HG03378 (cell line): ENCODE measurements around the gene GLP2R.

Source experiments
- ATAC-seq: cut with Tn5 transposase; IDR thresholded peaks from one replicate; pipeline ENCODE4 v1.9.1; 2021; ENCODE audit warnings: mild to moderate bottlenecking, moderate library complexity; ENCODE audit not compliant: unreplicated experiment

The GLP2R gene

DNA sequence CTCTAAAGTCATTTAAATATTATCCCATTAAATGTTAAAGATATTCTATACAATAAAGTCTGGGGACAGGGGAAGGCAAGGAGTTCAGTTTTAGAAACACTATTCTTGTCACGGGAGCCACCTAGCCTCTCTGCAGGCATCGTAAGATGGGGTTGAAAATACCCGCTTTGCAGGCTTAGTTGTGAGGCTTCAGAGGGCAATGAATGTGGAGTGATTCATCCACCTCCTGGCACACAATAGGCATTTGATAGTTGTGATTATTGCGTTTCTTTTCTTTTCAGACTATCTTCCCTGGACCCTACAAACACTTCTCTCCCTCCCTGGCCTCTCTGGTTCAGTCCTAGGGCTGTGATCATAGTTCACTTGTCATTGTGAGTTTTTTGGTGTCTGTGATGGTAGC lies 19.6 kb downstream of the GLP2R start:
- ATAC-seq = no peak

DNA sequence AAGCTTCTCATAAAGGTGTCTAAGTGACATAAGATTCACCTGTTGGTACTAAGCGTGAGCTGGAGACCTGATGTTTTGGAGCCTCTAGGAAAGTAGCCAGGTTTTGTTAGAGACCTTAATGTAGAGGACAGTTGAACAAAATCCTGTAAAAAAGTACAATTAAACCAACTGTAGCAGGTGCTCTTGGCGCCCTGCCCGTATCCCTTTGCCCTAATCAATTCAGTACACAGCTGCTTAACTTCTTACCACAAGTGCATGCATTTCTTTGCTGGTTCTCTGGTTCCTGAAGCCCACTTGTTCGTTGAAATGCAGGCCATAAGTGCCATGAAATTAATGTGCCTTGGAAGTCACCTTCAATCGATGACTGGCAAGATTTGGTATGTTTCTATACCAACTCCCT lies 24.4 kb downstream of the GLP2R start:
- ATAC-seq = no peak

DNA sequence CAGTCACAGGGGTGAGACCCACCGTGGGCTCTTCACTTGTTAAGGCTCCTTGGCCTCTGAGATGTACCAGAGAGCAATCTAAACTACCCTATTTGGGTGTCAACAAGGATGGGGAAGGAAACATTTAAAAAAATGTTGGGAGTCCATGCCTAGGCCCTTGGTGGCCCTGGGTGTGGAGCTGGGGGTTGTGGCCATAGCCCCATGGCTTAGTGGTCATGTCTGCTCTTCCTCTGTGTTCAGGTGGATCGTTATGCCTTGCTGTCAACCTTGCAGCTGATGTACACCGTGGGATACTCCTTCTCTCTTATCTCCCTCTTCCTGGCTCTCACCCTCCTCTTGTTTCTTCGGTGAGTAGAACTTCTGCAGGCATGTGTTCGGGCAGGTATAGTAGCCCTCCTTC lies 28.5 kb downstream of the GLP2R start:
- no peak for ATAC-seq

DNA sequence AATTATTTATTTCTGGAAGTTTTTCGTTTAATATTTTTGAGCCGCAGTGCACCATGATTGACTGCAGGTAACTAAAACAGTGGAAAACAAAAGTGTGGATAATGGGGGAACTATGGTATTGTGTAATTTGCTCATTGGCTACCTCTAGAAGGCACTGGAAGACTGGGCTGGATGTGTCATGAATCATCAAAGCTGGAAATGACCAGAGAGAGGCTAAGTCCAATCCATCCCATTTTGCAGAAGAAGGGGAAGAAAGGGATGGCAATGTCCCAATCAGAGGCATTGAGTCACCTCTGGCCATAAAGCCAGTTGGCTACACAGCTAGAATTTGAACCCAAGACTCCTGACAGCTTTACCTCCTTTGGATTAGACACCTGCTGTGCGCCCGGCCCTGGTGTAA lies 29.3 kb downstream of the GLP2R start:
- ATAC-seq = no peak

DNA sequence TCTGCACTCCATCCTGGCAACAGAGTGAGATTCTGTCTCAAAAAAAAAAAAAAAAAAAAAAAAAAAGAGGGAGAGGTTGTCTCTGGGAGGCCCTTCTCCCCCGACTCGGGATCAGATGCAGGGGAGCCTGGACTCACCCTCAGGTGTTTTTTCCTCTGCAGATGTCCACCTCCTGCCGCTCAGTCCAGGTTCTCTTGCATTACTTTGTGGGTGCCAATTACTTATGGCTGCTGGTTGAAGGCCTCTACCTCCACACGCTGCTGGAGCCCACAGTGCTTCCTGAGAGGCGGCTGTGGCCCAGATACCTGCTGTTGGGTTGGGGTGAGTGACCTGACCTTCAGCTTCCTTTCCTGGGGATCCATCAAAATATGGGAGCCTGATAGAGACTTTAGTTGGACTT lies 34.1 kb downstream of the GLP2R start:
- no peak for ATAC-seq

DNA sequence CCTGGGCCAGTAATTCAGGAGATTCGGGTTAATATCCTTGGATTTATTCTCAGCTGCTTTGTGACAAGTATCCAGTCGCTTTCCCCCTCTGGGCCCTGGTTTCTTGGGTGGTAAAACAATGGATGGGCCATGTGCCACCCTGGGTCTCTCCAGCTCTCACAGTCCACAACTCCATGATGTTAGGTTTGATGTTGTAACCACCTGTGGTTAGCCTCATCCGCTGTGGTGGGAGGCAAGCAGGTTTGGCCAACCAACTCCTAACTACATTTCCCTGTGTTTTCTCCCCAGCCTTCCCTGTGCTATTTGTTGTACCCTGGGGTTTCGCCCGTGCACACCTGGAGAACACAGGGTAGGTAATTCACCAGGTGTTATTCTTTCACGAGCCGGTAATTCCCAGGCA lies 35.1 kb downstream of the GLP2R start:
- no peak for ATAC-seq

DNA sequence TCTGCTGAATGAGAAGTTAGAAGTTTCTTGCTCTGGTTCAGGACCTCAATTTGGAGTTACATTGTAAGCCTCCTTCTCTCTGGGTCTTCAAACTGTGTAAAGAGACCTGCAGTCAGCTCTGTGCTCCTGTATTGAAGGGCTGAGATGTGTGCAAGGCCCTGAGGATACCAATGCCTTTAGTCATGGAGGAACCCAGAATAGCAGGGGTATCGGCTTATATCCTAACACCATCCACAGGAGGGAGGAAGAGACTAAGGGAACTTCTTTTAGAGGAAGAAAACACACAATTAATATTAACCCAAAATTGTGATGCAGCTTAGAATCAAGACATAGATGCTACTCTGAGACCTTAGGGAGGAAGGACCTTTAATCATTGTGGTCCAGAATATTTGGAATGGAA lies 36.5 kb downstream of the GLP2R start:
- no peak for ATAC-seq

DNA sequence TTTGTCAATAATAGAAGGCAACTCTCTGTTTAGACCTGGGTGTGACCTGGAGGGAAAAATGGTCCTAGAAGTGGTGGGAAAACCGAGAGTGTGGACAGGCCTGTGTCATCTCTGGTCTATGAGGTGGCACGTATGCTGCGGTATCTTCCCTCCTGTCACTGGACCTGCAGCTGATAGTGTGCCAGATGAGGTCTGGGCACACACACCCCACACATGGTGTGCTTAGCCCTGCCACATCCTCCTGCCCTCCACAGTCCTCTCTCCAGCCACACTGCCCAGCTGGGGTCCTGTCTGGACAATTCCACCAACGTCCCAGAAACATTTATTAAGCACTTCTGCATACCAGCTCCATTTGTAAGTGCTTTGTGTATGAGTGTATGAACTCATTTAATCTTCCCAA lies 37.2 kb downstream of the GLP2R start:
- no peak for ATAC-seq

DNA sequence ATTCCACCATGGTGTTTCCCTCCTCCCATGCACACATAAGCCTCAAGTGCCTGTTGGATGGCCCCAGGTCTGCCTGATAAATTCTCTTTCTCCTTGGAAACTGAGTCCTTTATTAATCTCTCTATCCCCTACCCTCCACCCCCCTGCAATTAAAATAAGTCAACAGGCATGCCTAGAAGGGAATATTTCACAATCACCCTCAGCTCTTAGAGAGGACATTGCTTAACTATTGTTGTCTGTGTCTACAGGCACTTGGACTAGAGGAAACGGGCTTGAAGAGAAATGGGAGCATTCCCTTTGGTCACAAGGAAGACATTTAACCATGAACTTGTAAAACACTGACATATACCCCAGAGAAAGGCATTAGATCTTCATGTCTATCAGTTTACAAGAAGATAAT lies 39.9 kb downstream of the GLP2R start:
- ATAC-seq = no peak

DNA sequence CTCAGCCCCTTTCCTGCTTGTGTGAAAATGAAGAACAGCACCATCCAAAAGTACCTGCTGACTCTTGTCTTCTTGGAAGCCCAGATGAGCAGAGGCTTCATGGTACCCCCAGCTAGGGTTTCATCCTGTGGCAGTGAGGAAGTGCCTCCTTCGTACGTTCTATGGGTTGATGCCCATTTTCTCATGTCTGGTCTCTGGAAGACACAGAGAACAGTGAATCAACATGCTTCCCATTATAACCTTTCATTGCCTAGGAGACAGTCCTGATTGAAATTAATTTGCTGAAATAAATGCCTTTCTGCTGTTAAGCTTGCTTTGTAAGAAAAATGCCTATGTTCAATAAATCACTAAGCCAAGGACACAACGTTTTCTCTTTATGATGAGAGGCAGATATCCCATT lies 42.8 kb downstream of the GLP2R start:
- ATAC-seq = no peak

DNA sequence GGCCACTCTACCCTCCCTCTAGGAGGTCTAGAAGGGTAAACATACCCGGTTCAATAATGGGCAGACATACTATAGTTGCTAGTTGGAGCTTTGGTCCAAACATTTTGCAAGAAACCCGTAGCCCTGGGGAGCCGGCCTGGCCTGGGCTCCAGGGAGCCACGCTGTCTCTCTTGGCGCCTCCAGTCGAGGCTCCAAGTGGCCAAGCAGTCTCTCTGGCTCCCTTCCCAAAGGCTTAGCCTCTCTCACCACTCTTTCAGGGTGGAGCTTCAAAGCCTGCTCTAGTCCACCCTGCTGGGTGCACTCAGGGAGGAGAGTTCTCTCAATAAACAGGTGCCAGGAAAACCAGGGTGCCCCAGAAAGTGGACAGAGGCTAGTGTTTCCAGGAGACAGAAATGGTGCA lies 47.1 kb downstream of the GLP2R start:
- ATAC-seq = no peak

DNA sequence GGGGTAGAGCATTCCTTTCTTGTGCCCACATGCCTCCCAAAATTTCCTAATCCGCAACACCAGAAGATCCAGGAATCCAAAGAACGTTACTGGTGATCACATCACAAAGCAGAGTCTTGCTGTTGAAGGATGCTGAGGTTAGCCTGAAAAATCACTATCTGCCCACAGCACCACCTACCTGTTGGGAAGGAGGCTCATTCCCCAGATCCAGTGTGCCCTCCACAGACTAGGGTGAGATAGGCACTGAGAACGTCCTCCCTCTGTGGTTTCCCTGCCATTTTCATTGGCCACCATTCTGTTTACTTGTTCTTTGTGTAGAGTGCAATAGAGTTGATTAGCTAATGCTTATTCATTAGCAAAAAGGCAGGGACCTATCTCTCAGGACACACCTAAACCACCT lies 49.0 kb downstream of the GLP2R start:
- ATAC-seq = no peak

DNA sequence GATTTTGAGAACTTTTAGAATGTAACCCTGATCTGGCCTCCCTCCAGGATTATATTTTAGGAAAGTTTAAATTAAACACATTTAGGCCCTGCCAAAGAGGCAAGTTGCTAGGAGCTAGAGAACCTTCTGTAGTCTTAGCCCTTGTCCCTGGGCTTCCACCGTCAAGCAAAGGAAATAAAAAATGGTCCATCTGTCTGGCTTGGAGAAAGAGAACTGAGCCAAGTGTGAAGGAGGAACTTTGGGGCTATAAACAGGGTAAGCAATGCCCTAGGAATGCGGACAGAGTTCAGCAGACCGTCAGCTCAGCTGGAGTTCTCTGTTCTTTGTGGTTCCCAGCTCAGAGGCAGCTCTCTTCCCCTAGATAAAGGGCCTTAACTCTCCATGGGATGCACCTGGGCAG lies 49.7 kb downstream of the GLP2R start:
- no peak for ATAC-seq

DNA sequence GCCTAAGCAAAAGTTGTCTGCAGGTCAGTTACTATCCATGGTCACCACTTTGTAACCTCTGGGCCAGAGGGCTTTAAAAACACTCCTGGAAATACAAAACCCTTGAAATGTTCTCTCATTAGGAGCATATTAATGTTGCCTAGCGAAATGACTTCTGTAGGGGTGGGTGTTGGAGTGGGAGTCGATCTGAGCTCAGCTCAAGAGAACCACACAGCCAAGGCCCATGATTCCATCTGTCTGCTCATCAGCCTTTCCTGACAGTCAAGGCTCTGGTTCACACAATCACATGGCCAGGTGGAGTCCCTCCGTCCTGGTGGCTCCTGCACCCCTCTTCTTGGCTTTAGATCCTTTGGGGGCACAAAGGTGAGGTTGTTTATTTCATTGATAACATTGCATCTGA lies 52.6 kb downstream of the GLP2R start:
- ATAC-seq = no peak

DNA sequence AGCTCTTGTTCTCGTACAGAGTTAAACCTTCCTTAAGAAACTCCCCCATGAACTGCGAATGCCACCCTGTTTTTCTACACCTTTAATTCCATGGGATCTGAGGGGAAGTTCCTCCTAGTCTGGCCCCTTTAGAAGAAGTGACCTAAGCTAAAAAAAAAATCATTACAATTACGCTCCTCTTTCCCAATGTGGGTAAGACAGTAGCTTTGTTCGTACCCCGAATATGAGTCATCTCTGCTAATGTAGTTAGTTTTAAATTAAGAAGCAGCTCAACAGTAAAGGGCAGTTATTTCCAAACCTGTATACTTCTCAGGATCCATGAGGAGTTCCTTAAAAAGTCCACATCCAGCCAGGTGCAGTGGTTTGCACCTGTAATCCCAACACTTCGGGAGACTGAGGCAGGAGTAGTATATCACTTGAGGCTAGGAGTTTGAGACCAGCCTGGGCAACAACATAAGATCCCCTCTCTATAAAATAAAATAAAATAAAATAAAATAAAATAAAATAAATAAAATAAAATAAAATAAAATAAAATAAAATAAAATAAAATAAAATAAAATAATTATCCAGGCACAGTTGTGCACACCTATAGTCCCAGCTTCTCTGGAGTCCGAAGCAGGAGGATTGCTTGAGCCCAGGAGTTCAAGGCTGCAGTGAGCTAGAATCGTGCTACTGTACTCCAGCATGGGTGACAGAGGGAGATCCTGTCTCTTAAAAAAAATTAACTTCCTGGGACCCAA lies 53.2 kb downstream of the GLP2R start:
- ATAC-seq = no peak

DNA sequence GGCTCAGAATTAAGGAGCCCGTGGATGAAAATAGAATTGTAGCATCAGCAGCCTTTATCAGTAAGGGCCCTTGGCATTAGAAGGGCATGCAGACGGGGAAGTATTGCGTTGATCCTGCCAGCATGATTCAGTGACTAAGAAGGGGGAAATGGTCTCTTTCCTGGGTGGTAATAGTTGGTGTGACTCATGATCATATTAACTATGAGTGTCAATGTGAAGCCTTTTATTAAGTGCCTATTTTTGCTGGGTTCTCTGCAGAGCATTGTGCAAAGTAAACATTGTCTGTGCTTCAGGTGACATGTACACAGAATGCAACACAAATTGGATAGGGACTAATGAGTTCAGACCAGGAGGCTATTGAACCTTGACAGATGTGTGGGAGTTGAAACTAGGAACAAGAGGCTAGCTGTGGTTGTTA lies 54.9 kb downstream of the GLP2R start:
- ATAC-seq = peak; percentile 55

DNA sequence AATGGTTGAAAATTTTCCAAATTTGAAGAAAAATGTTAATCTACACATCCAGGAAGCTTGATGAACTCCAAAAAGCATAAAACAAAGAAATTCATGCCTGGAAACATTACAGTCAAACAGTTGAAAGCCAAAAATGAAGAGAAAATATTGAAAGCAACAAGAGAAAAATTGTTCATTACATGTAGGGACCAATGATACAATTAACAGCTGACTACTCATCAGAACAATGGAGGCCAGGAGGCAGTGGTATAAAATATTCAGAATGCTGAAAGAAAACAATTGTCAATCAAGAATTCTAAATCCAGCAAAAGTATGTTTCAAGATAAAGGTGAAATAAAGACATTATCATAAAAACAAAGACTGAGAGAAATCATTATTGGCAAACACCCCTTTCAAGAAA lies 57.7 kb downstream of the GLP2R start:
- ATAC-seq = no peak

DNA sequence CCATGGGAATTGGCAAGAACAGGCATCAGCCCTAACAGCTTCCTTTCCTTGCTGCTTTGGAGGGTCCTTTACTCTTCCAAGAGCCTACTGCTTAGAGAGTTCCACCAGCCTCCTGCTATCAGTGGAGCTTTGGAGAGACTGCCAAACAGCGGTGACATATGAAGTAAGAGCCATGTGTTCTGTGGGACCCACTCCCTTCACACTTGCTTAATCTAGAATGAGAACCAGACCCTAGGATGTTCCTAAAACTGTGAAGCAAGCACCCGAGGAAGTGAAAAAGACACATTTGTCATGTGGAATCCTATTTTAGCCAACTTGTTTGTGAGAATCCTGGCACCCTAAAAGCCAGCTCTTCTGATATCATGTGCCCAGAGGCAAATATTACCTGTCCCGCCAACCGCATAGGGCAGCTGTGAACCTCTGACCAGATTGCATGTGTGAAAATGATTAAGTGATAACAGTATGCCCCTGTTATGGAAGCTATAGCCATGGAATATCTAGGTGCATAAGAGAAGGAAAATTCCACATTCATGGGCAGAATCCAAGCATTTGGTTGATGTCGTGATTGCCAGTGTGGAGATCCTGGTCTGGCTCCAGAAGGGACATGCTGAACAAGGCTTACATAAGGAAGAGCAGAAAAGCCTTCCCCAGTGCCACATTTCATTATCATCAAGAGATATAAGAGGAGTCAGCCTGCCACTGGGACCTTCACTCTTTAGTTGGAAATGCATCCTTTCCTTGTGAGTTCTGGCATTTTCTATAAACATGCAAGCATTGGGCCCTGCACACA lies 60.6 kb downstream of the GLP2R start:
- ATAC-seq = no peak

DNA sequence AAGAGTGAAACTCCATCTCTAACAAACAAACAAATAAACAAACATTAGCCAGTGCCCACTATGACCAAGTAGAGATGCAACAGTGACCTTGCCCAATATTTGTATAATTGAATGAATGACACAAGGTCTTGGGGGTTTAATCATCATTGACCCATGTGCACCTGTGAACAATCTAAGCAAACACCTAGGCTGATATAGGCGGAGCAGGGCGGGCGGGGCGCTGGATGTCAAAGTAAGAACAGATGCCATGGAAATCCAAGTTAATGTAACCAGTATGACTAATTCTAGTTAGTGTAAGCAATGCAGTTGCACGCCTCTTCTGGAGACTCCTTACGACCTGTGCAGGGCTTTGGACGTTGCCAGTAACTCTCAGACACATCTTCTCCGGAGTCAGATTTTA lies 61.8 kb downstream of the GLP2R start:
- ATAC-seq = no peak

DNA sequence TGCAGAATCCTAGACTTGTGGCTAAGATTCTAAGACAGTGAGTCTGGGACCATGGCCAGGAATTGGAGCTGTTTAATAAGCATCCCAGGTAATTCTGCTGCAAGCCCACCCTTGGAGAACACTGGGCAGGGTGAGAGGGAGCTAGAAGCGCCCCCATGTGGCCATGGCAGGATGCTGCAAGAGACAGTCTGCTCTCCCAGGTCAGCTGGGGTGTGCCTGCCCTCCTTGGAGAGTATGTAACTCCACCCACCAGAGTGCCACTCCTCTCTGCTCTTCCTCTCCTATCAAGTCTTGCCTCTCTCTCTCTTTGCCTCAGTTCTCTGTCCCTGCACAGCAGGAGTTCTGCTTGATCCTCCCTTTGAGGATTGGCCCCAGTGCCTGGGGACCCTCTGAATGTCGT lies 64.4 kb downstream of the GLP2R start:
- no peak for ATAC-seq

DNA sequence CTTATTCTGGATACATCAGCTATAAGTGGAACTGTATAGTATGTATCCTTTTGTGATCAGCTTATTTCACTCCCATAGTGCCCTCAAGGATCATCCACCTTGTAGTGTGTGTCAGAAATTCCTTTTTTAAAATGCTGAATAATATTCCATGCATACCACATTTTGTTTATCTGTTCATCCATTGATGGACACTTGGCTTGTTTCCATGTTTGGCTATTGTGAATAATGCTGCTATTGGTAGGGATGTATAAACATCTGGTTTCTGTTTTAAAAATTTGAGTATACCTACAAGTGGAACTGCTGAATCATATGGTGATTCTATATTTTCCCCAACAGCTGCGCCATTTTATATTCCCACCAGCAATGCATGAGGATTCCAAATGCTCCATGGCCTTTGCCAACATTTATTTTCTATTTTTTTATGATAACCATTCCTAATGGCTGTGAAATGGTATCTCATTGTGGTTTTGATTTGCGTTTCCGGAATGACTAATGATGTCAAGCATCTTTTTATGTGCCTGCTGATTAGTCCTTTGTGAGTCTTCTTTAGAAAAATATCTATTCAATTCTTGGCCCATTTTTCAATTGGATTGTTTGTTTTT lies 67.8 kb downstream of the GLP2R start:
- ATAC-seq = no peak

DNA sequence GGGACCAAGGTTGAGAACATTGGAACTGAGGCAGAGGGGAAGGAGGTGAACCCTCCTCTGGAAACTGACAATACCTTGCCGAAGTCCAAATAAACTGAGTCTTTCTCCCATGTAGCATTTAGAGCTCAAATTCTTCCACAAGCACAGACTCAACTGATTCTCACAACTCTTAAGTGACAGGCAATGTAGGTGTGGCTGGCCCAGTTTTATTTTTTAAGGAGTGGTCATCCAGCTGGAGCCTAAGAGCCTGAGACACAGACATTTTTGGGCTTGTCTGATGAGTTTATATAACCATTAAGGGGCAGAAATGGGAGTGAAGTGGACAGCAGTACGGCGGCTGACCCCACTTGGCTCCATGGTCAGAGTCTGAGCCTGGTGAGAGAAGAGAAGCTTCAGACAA lies 68.5 kb downstream of the GLP2R start:
- no peak for ATAC-seq
